Activated CD8-positive, alpha-beta T cell treated with anti-CD3 and anti-CD28 coated beads for 36 hours (primary cell): ENCODE results near the gene CFAP99. TPM values are rescaled to one million over a fixed set of nuclear protein-coding genes. Genes with fewer than 3 reads are reported as not detected.

Experiments
- ATAC-seq: fragments of 200-7000 bp; cut with Tn5 transposase; one replicate; pipeline ENCODE4 v1.10.0; 2021; ENCODE audit warnings: mild to moderate bottlenecking, moderate library complexity
- CTCF ChIA-PET: fragments of 350-600 bp; sonication (Branson Sonifier 250); formaldehyde crosslinking; loops from one replicate; lab custom pipeline; 2021; ENCODE audit warnings: antibody characterized with exemption; lab: Charles Lee
- POLR2A ChIA-PET: fragments of 350-600 bp; sonication (Branson Sonifier 250); formaldehyde crosslinking; loops from one replicate; lab custom pipeline; 2021; ENCODE audit warnings: antibody characterized with exemption; lab: Charles Lee
- DNase-seq: peaks from one replicate; pipeline ENCODE4 v3.0.0-alpha.2; 2020
- H3K27ac Mint-ChIP-seq: one replicate; pipeline ENCODE4 v1.8.0; 2021; ENCODE audit warnings: mild to moderate bottlenecking, mixed read lengths
- H3K27me3 Mint-ChIP-seq: one replicate; pipeline ENCODE4 v1.8.0; 2021; ENCODE audit warnings: mixed read lengths
- H3K36me3 Mint-ChIP-seq: one replicate; pipeline ENCODE4 v1.8.0; 2021; ENCODE audit warnings: low read depth, mixed read lengths
- H3K4me1 Mint-ChIP-seq: one replicate; pipeline ENCODE4 v1.8.0; 2021; ENCODE audit warnings: low read depth, mixed read lengths
- H3K4me3 Mint-ChIP-seq: one replicate; pipeline ENCODE4 v1.8.0; 2021; ENCODE audit warnings: mild to moderate bottlenecking, moderate library complexity, mixed read lengths
- H3K9me3 Mint-ChIP-seq: one replicate; pipeline ENCODE4 v1.8.0; 2021; ENCODE audit warnings: mixed read lengths
- intact Hi-C: fragments of 100-400 bp; cut with micrococcal nuclease; formaldehyde crosslinking; loops from one replicate; pipeline ENCODE4 v1.10.0; 2022
- total RNA-seq, 2 experiments: library from RNA; stranded (reverse); gene quantifications; one replicate each; pipeline ENCODE4 v1.2.3, GENCODE V29; 2021
- TF ChIP-seq, protein P1 (sequence below): fragments of 200-600 bp; IDR thresholded peaks from one replicate; pipeline ENCODE4 v1.8.0; 2022; ENCODE audit warnings: antibody characterized with exemption, mild to moderate bottlenecking

The CFAP99 gene
- total RNA-seq, 2 experiments from 2014 or later: not detected

DNA sequence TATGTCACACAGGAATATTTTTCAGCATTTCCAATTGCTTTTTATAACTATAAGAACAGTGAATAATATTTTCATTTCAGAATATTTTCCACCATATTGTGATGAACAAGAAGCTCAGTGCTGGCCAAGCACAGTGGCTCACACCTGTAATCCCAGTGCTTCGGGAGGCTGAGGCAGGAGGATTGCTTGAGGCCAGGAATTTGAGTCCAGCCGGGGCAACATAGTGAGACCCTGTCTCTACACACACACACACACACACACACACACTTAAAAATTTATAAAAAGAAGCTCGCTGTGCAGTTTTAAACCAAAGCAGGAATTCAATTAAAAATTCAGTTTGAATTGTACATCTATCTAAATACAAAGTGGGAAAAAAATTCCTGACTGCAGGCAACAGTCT, 3.5 kb upstream of the CFAP99 start:
- TF ChIP-seq, protein P1, sequence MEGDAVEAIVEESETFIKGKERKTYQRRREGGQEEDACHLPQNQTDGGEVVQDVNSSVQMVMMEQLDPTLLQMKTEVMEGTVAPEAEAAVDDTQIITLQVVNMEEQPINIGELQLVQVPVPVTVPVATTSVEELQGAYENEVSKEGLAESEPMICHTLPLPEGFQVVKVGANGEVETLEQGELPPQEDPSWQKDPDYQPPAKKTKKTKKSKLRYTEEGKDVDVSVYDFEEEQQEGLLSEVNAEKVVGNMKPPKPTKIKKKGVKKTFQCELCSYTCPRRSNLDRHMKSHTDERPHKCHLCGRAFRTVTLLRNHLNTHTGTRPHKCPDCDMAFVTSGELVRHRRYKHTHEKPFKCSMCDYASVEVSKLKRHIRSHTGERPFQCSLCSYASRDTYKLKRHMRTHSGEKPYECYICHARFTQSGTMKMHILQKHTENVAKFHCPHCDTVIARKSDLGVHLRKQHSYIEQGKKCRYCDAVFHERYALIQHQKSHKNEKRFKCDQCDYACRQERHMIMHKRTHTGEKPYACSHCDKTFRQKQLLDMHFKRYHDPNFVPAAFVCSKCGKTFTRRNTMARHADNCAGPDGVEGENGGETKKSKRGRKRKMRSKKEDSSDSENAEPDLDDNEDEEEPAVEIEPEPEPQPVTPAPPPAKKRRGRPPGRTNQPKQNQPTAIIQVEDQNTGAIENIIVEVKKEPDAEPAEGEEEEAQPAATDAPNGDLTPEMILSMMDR: no peak
- no peak for DNase-seq
- Mint-ChIP-seq H3K27me3 (peaks cover 35% of the 10 kb centered on the region), H3K27ac (no peak overlapping the region), H3K9me3 (no peaks in the 10 kb centered on the region), H3K4me1 (peaks cover 66% of the 10 kb centered on the region), H3K36me3 (no peaks in the 10 kb centered on the region), H3K4me3 (no peak overlapping the region)
- intact Hi-C loops: no loop called here
- ChIA-PET POLR2A (interaction anchor here (1.5 to 5.0 kb wide), 3 partner anchors 13 to 134 kb away, joined by 3 to 22 read pairs (median 11); partner anchors contain the start of gene RNF4), CTCF (interaction anchor here (0.8 to 2.2 kb wide), 5 partner anchors 27 to 539 kb away, joined by 3 to 9 read pairs (median 3); no protein-coding TSS in a partner anchor)
- no peak for ATAC-seq

DNA sequence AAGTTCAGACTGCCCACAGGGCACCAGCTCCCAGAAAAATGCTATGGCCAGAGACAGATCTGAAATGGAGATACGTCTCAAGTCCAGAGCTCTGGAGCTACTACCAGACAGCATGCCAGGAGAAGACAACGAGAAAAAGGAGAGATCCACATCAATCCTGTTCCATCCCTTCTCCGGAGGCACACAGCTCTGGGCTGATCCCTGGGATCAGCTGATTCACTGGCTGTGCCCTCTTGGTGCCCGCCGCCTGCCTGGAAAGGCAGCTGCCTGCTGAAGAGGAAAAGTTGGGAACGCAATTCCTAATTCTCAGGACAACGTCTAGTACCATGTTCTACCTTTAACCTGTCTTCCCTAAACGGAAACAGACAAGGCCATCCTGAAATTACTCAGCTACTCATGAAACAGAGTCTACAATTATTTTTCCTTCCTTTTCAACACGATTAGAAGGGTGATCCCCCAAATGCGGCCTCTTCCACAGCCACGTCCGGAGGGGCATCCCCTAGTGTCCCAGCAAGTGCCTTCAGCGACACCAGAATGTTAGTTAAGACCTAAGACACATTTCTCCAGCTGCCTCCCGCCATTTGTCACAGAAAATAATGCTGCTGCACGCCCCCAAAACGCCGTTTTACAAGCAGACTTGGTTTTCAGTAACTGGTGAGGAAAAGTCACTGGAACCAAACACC, 2.7 kb upstream of the CFAP99 start:
- ChIA-PET CTCF (interaction anchor here (0.9 to 2.2 kb wide), 4 partner anchors 26 to 196 kb away, joined by 3 to 9 read pairs (median 3); no protein-coding TSS in a partner anchor), POLR2A (interaction anchor here (0.9 to 5.0 kb wide), 5 partner anchors 9 to 560 kb away, joined by 3 to 22 read pairs (median 3); partner anchors contain the start of gene RNF4)
- intact Hi-C loops: no loop called here
- peak overlapping the region; percentile 58 for H3K4me3 Mint-ChIP-seq
- peak overlapping the region; percentile 48 for H3K27ac Mint-ChIP-seq
- peaks cover 62% of the 10 kb centered on the region for H3K4me1 Mint-ChIP-seq
- ATAC-seq (no peak), DNase-seq (peak; percentile 36)
- TF ChIP-seq, protein P1: no peak
- no peaks in the 10 kb centered on the region for H3K9me3 Mint-ChIP-seq
- H3K27me3 Mint-ChIP-seq: peaks cover 42% of the 10 kb centered on the region
- no peaks in the 10 kb centered on the region for H3K36me3 Mint-ChIP-seq

DNA sequence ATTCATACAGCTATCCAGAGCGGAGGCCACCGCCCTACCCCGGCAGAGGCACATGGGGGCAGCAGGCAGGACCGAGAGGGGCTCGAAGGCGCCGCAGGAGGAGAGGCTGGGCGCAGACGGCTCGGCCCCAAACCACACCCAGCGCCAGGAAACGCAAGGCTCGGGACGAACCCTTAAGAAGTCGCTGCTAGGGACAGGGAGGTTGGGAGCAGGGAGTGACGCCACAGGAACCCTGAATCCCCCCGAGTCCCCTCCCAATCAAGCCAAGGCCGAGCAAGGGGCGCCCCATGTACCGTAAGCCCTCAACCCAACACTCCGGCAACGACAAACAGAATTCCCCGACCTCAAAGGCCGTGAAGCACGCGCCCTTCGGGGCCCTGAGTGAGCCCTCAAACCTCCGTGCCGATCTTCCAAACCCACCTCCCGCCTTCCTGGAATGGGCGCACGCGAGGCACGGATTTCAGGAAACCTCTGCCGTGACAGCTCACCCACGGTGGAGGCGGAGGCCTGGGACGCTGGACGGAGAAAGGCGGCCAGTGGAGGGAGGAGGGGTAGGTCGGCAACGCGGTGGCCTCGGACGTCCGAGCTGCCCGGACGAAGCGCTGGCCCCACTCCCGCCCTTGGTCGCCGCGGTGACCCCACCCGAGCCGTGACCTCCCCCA, 2.1 kb upstream of the CFAP99 start:
- intact Hi-C loops: no loop called here
- H3K27me3 Mint-ChIP-seq: peaks cover 43% of the 10 kb centered on the region
- peak overlapping the region; percentile 48 for H3K27ac Mint-ChIP-seq

DNA sequence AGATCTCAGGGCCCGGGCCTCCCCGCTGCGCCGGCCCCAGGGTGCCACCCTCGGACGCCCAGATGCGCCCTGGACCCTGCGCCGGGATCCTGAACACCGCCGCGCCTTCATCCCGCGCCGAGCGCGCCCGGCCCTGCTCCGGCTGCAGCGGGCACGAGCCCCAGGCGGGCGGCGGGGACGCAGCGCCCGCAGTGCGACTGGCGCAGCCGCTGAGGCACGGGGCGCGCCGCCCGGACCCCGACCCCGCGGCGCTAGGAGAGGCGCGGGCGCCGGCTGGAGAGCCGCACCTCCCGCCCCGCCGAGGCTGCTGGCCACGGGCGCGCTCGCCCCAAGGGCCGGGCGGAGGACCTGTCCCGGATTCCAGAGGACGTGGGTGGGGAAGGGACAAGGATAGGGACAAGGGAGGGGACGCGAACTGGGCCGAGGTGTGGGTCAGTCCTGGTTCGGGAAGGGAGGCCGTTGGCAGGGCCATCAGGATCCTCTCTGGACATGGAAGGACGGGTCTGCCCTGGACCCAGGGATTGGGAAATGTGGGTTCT, 1.5 kb upstream of the CFAP99 start:
- ChIA-PET POLR2A (interaction anchor here (2.8 kb wide), 1 partner anchor 52 kb away, joined by 11 read pairs; the partner anchor contains the start of gene RNF4), CTCF (no interaction called here)
- TF ChIP-seq, protein P1: no peak
- no peak overlapping the region for H3K27ac Mint-ChIP-seq
- no peaks in the 10 kb centered on the region for H3K9me3 Mint-ChIP-seq
- peak overlapping the region; percentile 76 for H3K4me3 Mint-ChIP-seq
- H3K27me3 Mint-ChIP-seq: peaks cover 44% of the 10 kb centered on the region
- DNase-seq (no peak), ATAC-seq (no peak)
- peaks cover 49% of the 10 kb centered on the region for H3K4me1 Mint-ChIP-seq
- intact Hi-C loops: no loop called here
- H3K36me3 Mint-ChIP-seq: no peaks in the 10 kb centered on the region

More for the DNA sequence above, 2.1 kb upstream of the CFAP99 start:
- peak overlapping the region; percentile 58 for H3K4me3 Mint-ChIP-seq
- TF ChIP-seq, protein P1: no peak
- ATAC-seq (no peak), DNase-seq (no peak)
- CTCF ChIA-PET: interaction anchor here (0.9 to 2.2 kb wide), 2 partner anchors 25 to 196 kb away, joined by 3 to 9 read pairs; no protein-coding TSS in a partner anchor
- H3K36me3 Mint-ChIP-seq: no peaks in the 10 kb centered on the region
- H3K4me1 Mint-ChIP-seq: peaks cover 55% of the 10 kb centered on the region
- POLR2A ChIA-PET: interaction anchor here (0.9 to 5.0 kb wide), 4 partner anchors 9 to 560 kb away, joined by 3 to 22 read pairs (median 7); partner anchors contain the start of gene RNF4
- no peaks in the 10 kb centered on the region for H3K9me3 Mint-ChIP-seq
